Superior temporal gyrus (tissue), 1 donor: ENCODE data around the gene SLC17A4.
"Not testable (repeated sequence)": the region's sequence is repeated elsewhere in the genome, so short reads cannot be mapped to it uniquely, and the experiment has no call there.

Source experiments
- DNase-seq: peaks from one replicate; pipeline ENCODE4 v3.0.0-alpha.2; 2016; ENCODE audit errors: extremely low spot score

The SLC17A4 gene, protein sequence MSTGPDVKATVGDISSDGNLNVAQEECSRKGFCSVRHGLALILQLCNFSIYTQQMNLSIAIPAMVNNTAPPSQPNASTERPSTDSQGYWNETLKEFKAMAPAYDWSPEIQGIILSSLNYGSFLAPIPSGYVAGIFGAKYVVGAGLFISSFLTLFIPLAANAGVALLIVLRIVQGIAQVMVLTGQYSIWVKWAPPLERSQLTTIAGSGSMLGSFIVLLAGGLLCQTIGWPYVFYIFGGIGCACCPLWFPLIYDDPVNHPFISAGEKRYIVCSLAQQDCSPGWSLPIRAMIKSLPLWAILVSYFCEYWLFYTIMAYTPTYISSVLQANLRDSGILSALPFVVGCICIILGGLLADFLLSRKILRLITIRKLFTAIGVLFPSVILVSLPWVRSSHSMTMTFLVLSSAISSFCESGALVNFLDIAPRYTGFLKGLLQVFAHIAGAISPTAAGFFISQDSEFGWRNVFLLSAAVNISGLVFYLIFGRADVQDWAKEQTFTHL

DNA sequence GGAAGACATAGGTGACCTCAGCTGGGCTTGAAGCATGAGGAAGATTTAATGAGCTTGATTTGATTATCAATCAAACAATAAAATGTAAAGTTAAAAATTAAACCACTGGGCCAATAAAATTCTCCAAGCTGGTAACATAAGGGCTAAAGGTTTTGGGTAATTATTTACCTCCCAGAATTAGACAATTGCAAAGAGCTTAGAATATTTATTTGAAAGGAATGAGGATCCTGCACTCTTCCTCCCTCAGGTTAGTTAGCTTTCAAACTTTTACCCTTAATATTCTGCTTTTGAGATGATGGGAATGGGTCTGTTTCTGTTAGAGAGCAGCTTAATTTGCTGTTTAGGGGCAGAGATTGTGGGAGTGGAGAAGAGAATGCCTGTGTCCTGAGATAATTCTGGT lies at the start of gene SLC17A4:
Gene SLC17A4, plus strand, starts transcription at position 208 of the 400 bp plus-strand sequence. CDS start 7,221 bp downstream, outside the sequence.
- no peak for DNase-seq

DNA sequence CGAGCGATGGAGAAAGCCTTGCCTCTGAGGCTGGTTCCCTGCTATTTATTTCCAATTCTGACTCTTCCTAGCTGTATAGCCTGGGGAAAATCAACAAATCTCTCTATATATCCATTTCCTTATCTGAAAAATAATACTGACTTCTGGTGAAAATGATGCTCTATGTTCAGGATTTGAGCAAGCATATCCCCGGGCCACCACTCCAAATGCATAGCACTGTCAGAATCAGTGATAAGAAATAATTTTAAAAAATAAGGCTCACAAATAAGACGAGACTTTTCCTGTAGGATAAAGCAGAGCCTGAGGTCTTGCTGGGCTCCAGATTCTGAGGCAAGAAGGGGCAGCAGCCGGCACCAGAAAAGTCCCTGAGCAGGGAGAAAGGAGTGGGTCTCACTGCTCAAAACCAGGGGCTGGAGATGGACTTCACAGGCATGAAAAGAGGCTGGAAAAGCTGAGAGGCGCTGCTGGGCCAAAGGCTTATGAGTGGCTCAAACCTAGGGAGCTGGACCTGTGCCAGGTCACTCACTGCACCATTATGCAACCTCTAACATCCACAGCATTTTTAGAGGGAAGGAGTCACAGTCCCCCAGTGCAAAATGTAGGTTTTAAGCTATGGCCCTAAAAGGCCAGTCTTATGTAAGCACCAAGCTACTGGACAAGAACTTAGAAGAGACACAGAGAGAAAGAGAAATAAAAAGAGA lies 48.1 kb upstream of the SLC17A4 start:
- DNase-seq = no peak

DNA sequence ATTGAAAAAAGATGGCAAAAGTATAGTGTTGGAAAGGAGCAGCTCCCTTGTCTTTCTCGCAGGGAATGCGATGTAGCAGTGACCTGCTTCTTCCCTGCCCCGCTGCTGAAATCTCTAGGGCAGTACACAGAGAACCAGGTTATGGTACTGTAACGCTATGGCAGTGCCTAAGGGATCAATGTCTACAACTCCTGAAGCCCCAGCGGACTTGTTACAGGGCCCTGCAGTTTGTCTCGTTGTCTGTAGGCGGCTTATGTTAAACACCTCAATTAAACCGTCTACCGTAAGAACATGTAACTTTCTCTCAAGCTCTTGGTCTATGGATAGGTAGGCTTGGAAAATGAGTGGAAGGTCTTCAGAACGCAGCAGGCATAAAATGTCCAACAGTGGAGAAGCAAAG lies 44.8 kb upstream of the SLC17A4 start:
- no peak for DNase-seq

DNA sequence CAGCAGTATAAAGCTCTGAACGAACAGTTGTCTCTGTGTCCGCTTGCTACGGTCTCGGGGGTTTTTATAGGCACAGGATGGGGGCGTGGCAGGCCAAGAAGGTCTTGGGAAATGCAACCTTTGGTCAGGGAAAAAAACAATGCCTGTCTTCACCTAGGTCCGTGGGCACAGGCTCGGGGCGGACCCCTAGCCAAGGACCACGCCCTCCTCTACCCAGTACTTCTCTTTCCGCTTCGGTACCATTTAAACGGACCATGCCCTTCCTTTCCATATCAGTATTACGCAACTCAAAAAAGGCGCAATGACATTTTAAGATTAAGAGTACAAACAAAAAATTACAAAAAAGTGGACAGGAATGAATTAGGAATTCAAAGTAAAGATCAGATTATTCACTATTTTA lies 44.3 kb upstream of the SLC17A4 start:
- DNase-seq = no peak

DNA sequence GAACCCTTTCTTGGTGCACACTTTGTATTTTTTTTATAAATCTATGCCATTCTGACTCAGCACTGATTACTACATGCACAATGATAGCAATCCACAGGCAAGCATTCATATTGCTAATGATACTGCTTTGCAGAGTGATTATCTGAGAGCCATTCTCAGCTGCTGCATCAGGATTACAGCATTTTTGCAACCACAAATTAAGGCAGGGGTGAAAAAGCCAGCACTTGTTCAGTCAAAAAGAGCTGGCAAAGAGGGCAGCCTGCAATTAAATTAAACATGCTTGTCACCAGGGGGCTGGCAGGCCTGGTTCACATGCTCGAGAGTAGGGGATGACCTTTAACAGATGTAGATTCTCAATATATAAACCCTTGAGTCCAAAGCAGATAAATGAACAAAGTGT lies 40.7 kb upstream of the SLC17A4 start:
- DNase-seq = no peak

DNA sequence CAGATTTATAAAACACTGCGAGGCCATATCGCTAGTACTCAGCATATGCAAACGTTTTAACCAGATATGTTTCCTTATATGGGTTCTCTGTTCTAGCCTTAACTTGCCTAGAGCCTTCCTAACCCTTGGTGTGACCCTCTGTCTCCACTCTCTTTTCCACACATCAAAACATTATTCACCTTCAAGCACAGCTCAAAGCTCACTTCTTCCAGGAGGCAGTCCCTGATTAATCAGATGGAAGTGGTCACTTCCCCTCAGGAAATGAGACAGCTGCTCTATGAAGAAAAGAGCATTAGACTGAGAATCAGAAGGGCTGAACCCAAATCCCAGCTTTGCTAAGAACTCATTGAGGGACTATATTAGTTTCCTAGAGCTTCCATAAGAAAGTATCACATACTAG lies 39.8 kb upstream of the SLC17A4 start:
- DNase-seq = no peak

DNA sequence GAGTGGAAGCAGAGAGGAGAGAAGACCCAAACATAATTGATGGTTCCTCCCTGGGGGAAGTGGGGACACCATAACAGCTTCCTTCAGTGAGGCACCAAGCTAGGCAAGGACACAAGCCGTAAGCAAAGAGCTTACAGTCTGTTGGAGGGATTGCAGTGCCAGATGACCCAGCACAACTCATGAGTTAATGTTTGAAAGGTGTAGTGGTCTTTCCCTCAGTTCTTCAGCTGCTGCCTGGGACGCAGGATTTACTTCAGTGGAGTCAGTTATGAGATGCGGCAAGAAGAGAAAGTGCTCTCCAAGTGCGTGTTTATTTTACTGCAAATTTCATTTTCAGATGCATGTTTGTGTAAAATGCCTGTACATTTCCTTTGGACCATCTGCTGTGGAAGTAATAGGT lies 38.7 kb upstream of the SLC17A4 start:
- DNase-seq = no peak

DNA sequence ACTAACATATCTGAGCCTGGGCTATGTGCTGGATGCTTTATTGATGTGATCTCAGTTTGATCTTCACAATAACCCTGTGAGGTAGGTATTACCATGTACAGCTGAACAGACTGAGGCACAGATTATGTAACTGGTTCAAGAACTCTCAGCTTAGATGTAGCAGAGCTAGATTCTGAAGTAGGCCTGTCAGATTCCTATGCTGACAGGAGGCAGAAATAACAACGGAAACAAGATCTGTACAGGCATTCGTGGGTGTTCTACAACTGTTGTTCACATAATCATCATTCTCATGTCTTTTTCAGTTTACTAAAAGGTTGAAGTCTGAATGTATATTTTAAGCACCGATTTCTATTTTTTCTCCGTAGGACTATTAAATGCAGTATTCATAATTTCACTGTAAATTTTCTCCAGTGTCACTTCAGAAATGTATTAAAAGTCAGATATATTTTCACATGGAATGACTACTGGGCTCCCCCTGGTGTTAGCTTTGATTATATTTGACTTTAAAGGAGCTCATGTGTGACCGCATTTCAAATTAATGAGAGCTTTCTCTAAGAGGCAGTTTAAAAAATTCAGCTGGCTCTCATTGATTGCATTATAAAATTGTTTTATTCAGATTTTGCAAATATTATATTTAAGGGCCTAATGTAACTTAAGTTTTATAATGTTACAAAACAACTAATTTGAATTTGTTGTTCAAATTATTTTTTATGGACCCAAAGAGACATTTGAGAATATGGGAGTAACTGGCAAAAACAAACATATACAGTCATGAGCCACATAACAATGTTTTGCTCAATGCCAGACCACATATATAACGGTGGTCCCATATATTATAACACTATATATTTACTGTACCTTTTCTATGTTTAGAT lies 36.4 kb upstream of the SLC17A4 start:
- DNase-seq = peak; percentile 71

DNA sequence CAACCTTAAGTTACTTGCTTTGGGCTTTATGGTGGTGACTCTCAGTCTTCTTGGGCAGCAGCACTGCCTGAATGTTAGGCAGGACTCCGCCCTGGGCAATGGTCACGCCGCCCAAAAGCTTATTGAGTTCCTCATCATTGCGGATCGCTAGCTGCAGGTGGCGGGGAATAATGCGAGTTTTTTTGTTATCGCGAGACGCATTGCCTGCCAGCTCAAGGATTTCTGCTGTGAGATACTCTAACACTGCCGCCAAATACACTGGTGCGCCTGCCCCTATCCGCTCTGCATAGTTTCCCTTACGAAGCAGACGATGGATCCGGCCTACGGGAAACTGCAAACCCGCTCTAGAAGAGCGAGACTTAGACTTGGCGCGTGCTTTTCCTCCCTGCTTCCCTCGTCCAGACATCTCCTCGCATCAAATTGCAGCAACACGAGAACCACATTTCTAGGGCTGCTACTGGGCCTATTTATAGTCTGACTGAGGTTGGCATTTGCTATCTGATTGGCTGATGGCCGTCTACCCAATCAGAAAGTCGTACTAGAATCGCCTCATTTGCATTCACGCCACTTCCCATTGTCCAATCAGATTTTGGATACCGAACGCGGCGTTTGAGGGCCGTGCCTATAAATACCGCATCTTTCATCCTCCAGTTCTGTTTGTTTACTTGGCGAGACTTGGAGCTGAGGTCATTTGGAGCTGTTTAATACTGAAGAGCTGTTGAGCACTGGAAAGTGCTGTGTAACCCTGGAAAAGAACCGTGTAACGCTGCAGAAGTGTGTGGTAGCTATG lies 28.2 kb upstream of the SLC17A4 start:
- no peak for DNase-seq

DNA sequence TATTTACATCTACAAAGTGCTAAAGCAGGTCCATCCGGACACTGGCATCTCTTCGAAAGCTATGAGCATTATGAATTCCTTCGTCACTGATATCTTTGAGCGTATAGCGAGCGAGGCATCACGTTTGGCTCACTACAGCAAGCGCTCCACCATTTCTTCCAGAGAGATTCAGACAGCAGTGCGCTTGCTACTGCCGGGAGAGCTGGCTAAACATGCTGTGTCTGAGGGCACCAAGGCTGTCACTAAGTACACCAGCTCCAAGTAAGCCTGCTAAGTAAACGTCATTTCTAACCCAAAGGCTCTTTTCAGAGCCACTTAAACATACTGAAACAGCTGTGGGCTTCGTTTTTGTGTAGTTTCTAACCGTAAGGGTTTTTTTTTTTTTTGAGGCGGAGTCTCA lies 27.5 kb upstream of the SLC17A4 start:
- no peak for DNase-seq

DNA sequence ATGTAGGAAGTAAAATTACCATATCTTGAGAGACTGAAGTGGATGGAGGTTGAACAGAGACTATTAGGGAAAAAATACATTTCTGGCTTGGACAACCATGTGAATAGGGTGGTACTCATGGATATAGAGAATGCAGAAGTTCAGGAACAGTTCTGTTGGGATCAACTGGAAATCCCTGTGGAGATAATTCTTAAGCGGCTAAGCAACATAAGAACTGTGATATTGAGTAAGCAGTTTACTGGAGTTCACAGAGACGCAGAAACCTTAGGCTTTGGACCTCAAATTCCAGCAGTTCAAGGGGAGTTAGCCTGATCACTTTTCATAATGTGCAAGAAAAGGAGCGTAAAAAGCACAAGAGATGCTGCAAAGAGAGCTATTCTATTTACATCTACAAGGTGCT lies 23.6 kb upstream of the SLC17A4 start:
- no peak for DNase-seq

DNA sequence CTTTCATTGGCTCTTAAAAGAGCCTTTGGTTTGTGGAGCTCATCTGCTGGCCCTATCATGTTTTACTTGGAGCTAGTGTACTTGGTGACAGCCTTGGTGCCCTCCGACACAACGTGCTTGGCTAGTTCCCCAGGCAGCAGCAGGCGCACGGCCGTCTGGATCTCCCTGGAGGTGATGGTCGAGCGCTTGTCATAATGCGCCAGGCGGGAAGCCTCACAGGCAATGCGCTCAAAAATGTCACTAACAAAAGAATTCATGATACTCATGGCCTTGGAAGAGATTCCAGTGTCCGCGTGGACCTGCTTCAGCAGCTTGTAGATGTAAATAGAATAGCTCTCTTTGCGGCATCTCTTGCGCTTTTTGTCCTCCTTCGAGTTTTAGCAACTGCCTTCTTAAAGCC lies 22.8 kb upstream of the SLC17A4 start:
- no peak for DNase-seq

DNA sequence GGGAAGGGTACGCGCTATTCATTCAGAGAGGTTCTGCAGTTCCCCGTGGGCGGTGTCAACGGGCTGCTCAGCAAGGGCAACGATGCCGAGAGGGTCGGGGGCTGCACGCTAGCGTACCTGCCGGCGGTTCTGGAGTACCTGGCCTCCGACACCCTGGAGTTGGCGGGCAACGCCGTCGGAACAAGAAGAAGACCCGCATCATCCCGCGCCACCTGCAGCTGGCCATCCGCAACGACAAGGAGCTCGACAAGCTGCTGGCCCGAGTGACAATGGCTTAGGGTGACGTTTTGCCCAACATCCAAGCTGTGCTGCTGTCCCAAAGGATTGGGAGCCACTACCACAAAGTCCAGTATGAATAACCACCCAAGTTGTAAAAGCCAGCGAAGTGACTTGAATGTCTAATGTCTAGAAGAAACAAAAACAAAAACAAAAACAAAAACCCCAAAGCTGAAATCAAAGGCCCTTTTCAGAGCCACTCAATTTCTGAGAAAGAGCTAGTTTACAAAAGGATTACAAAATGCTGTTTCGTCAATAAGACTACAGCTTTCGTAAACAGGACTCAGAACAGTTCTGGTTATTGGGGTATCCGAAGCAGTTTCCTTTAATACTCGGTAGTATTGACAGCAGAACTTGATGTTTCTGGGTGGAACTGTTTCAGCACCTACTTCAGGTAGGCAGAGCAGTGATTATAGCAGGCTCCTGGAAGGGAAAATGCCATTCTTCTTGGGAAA lies 21.9 kb upstream of the SLC17A4 start:
- no peak for DNase-seq

DNA sequence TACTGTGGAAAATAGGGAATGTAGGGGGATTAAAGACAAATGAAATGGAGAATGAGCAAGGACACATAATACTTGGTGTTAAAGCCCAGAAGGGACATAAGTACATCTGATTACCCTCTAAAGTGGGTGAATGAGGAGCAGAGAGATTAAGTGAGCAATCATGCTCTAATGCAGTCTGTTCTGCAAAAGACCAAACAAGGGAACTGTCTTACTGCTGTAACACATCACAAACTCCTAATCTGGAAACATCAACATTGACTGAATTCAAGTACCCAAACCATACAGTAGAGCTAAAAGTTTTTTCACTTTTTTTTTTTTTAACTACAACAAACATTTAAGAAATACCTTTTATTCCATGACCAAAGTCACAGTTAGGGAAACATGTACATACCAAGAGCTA lies 19.3 kb upstream of the SLC17A4 start:
- DNase-seq = no peak

DNA sequence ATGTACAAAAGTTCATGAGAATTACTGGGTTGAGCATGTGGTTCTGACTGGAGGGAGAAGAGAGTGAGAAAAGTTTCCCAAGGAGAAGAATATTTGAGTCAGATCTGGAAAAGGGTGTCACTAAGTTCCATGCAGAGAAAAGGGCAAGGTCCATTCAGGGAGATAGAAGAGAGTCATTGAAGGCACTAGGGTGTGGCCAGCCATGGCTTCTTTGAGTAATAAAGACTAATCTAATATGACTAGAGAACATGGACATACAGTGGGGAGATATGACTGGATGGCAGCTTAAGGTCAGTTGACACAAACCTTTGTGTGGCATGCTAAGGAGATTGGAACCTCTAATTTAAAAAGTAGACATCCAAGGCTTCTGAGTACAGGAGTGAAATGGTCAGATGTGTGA lies 10.7 kb upstream of the SLC17A4 start:
- DNase-seq = no peak

DNA sequence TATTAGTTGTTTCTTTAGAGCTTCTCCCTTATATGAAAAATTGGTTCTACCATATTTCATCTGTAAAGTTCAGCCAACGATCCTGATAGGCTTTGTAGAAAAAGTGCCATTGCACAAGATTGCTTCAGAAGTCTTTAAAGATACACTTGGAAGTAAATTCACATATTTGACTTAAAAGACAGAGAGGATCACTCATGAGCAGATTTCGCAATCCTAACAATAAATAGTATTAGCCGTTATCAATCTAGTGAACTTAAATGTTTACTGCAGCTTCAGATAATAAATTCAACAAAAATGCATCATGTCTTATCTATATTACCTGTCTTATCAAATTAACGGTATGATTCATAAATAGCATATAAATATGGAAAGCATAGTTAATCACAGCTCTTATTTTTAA lies 8.7 kb upstream of the SLC17A4 start:
- DNase-seq = no peak

DNA sequence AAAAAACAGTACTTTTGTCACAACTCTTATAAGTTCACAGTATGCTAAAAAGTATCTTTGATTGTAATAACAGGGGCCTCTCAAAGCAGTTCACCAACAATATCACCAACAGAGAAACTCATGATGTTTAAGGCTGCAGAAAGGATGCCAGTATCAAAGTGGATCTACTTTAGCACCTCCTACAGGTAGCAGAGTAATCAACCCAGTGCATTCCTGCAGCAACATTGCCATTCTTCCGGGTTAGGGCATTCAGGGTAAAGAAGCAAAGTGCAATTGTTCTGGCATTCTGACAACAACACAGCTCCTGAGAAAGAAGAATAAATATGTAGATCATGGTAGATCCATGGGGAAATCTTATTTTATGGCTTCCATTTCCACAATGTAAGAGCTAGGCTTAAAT lies 7.6 kb upstream of the SLC17A4 start:
- DNase-seq = no peak

DNA sequence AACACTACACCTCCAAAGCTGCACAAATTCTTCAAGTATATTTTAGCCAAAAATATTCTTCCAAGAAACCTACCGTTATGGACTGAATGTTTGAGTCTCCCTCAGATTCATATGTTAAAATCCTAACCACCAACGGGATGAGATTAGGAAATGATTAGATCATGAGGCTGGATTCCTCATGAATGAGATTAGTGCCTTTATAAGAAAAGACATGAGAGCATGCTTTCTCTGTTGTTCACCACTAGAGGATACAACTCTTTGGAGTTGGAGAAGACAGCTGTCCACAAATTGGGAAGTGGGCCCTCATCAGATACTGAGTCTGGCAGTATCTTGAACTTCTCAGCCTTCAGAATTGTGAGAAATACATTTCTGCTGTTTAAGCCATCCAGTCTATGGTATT lies 7.1 kb upstream of the SLC17A4 start:
- DNase-seq = no peak

DNA sequence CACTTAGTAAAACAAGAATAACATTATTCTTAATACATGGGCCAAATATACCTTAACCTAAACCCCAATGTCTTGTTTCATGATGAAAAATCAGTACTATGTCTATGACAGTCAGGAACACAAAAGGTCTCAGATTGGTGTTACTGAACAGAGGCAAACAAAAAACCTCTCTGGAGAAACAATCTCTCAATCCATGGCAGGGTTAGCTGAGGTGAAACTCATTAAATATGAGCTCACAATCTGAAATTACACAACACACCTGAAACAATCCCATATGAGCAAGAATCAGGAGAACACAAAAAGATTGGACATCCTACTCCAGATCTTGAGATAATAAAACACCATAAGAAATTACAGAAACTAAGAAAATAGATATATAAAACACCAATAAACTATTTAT lies 6.5 kb upstream of the SLC17A4 start:
- no peak for DNase-seq

DNA sequence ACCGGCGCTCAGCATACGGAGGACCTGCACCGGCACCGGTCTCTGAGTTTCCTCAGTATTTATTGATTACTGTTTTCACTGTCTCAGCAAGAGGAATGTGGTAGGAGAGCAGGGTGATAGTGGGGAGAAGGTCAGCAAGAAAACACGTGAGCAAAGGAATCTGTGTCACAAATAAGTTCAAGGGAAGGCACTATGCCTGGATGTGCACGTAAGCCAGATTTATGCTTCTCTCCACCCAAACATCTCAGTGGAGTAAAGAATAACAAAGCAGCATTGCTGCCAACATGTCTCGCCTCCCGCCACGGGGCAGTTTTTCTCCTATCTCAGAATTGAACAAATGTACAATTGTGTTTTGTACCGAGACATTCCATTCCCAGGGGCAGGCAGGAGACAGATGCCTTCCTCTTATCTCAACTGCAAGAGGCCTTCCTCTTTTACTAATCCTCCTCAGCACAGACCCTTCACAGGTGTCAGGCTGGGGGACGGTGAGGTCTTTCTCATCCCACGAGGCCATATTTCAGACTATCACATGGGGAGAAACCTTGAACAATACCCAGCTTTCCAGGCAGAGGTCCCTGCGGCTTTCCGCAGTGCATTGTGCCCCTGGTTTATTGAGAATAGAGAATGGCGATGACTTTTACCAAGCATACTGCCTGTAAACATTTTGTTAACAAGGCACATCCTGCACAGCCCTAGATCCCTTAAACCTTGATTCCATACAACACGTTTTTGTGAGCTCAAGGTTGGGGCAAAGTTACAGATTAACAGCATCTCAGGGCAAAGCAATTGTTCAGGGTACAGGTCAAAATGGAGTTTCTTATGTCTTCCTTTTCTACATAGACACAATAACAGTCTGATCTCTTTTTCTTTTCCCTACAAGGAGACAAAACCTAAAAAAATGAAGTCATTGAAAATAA lies 5.7 kb upstream of the SLC17A4 start:
- not testable (repeated sequence) for DNase-seq
